ENCODE measurements around the gene ADGRB3.

DNA sequence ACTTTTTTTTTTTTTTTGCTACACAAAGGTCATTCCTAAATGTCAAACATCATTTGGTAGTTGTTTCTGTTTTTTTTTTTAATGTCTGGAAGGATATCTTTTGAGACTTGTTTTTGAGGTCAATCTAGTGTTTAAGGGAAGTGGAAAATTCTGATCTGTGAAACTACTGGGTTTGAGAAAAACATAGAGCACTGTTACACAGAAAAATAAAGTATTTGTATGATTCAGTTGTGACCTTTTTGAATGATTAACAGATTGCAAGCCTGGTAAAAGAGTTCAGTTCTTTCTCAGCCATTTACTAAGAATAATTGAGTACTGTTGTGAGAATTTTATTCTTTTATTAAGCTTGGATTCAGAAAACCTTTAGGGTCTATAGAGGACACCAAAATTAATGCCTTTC is 276.7 kb downstream of the ADGRB3 start:
- no peak for TF ChIP-seq EZH2 (IDR thresholded peaks at IDR 0.05; ENCODE audit: borderline replicate concordance, low read length)
- TF ChIP-seq, protein P1, sequence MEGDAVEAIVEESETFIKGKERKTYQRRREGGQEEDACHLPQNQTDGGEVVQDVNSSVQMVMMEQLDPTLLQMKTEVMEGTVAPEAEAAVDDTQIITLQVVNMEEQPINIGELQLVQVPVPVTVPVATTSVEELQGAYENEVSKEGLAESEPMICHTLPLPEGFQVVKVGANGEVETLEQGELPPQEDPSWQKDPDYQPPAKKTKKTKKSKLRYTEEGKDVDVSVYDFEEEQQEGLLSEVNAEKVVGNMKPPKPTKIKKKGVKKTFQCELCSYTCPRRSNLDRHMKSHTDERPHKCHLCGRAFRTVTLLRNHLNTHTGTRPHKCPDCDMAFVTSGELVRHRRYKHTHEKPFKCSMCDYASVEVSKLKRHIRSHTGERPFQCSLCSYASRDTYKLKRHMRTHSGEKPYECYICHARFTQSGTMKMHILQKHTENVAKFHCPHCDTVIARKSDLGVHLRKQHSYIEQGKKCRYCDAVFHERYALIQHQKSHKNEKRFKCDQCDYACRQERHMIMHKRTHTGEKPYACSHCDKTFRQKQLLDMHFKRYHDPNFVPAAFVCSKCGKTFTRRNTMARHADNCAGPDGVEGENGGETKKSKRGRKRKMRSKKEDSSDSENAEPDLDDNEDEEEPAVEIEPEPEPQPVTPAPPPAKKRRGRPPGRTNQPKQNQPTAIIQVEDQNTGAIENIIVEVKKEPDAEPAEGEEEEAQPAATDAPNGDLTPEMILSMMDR (IDR thresholded peaks at IDR 0.05; ENCODE audit: low read length): no peak
